Lower leg skin (tissue), 4 donors: ENCODE results near the gene ZFHX3. TPM values are rescaled to one million over a fixed set of nuclear protein-coding genes. Genes with fewer than 3 reads are reported as not detected.

Experiments
- DNase-seq, 2 donors: peaks; one replicate each; pipeline ENCODE4 v3.0.0-alpha.2; 2019; ENCODE audit warnings: low spot score in 2 of 2
- H3K4me3 ChIP-seq: fragments of 200-600 bp; sonication (generic); 2 replicates; pipeline ENCODE4 v1.5.1; 2017; ENCODE audit warnings: mild to moderate bottlenecking, low read depth; ENCODE audit not compliant: poor library complexity, severe bottlenecking
- POLR2A ChIP-seq, 2 donors: fragments of 450-650 bp; IDR thresholded peaks; one replicate each; pipeline ENCODE4 v1.6.1; 2016 to 2017; ENCODE audit warnings: antibody characterized with exemption in 2 of 2, mild to moderate bottlenecking in 1 of 2, moderate library complexity in 1 of 2
- WGBS, 2 donors: methylation state at CpG; one replicate each; pipeline ENCODE4 v1.1.5; 2018; 5-methylcytosine and 5-hydroxymethylcytosine counted together
- intact Hi-C: fragments of 100-400 bp; cut with DNase I; formaldehyde crosslinking; loops from one replicate; pipeline ENCODE4 v1.15.0; 2023; ENCODE audit warnings: low total_unique reads
- total RNA-seq, 4 donors: library from RNA; depleted of rRNA; stranded (reverse); fragments of >200 nt; gene quantifications; one replicate each; pipeline ENCODE4 v1.1.0, GENCODE V29; 2016
- TF ChIP-seq, protein P1 (sequence below), 3 donors: fragments of 450-650 bp; IDR thresholded peaks; one replicate each; pipeline ENCODE4 v1.5.1; 2016; ENCODE audit warnings: antibody characterized with exemption in 3 of 3, mild to moderate bottlenecking in 3 of 3, moderate library complexity in 2 of 3

ZFHX3 gene
- total RNA-seq, 4 donors from 2014 or later: 3.4 to 14.9 (median 10.0) TPM

DNA sequence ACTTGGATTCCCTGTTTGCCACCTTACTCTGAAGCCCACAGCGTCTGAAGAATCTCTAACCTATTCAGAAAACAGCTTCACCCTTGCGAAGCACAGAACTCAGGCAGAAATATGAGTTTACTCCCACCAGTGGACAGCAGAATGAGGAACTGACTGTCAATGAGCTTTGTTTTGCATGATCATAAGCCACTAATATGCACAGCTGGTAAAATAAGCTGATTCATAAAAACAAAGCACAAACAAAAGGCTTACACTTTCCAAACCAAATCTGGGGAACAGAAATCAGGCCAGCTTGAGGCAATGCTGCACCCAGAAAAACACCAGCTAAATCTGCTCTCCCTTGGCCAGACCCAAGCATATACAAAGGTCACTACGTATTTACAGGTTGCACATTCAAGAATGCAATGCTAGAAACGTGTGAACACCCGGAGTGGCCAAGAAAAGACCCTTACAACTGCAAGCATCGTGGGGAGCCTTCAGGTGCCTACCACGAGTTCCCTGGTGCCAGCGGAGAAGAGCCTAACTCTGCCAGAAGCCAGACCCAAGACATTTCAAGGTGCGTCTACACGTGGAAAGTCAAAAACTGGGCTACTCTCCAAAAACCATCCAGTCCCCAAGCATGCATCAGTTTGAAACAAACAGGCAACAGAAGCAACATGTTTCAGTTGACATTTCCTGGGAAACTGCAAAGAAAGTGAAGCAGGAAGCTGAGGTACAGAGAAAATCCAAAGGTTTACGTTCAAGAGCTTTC is 207.1 kb downstream of the ZFHX3 start:
- intact Hi-C loops: loop anchor here (10.0 kb wide), 1 partner anchor 194 kb away; no protein-coding TSS in a partner anchor
- H3K4me3 ChIP-seq: no peak overlapping the region
- DNase-seq: peak in 1 of 2 donors; percentile 60
- TF ChIP-seq, protein P1, sequence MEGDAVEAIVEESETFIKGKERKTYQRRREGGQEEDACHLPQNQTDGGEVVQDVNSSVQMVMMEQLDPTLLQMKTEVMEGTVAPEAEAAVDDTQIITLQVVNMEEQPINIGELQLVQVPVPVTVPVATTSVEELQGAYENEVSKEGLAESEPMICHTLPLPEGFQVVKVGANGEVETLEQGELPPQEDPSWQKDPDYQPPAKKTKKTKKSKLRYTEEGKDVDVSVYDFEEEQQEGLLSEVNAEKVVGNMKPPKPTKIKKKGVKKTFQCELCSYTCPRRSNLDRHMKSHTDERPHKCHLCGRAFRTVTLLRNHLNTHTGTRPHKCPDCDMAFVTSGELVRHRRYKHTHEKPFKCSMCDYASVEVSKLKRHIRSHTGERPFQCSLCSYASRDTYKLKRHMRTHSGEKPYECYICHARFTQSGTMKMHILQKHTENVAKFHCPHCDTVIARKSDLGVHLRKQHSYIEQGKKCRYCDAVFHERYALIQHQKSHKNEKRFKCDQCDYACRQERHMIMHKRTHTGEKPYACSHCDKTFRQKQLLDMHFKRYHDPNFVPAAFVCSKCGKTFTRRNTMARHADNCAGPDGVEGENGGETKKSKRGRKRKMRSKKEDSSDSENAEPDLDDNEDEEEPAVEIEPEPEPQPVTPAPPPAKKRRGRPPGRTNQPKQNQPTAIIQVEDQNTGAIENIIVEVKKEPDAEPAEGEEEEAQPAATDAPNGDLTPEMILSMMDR (IDR thresholded peaks at IDR 0.05): no peak
- no peak for TF ChIP-seq POLR2A (IDR thresholded peaks at IDR 0.05)
- WGBS, 2 donors: 80 to 84% methylated on average over 11 of the region's 11 CpGs

DNA sequence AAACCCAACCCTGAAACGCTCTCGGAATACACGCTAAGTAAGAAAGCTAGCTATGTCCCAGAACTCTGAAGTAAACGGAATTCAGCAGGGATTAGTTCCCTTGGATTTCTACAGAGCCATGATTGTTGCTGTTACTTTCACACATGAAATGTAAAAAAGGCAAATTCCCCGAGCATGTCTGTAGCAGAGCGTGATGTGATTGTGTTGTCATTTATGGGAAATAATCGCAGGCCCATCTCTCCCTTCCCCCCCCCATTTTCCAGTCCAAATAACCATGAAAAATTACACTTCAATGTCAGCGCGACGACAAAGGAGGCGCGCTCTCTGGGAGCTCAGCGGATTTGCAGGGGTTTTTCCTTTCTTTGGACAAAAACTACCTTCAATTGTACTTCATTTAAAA is 209.0 kb downstream of the ZFHX3 start:
- H3K4me3 ChIP-seq: no peak overlapping the region
- intact Hi-C loops: loop anchor here (10.0 kb wide), 1 partner anchor 356 kb away; no protein-coding TSS in a partner anchor
- 96 to 98% methylated on average over 13 of the region's 13 CpGs for WGBS, 2 donors
- TF ChIP-seq, protein P1 (IDR thresholded peaks at IDR 0.05): no peak
- TF ChIP-seq POLR2A (IDR thresholded peaks at IDR 0.05): no peak
- DNase-seq: no peak

DNA sequence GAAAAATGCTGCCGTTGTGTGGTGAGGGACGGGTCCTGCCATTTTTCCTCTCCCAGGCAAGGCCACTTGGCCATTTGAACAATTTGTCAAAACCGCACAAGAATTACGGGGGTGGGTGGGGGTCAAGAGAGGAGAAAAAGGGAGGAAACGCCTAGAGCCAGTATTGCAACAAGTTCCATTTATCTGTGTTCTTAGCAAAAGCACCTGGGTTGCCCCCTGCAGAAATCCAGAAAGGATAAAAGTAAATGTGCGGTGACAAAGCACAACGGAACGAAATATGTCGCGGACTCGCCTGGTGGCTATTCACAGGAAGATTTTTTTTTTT is 209.4 kb downstream of the ZFHX3 start:
- 96 to 97% methylated on average over 11 of the region's 11 CpGs for WGBS, 2 donors
- intact Hi-C loops: loop anchor here (10.0 kb wide), 1 partner anchor 356 kb away; no protein-coding TSS in a partner anchor
- DNase-seq: no peak
- TF ChIP-seq, protein P1 (IDR thresholded peaks at IDR 0.05): no peak
- TF ChIP-seq POLR2A (IDR thresholded peaks at IDR 0.05): no peak
- H3K4me3 ChIP-seq: no peak overlapping the region

DNA sequence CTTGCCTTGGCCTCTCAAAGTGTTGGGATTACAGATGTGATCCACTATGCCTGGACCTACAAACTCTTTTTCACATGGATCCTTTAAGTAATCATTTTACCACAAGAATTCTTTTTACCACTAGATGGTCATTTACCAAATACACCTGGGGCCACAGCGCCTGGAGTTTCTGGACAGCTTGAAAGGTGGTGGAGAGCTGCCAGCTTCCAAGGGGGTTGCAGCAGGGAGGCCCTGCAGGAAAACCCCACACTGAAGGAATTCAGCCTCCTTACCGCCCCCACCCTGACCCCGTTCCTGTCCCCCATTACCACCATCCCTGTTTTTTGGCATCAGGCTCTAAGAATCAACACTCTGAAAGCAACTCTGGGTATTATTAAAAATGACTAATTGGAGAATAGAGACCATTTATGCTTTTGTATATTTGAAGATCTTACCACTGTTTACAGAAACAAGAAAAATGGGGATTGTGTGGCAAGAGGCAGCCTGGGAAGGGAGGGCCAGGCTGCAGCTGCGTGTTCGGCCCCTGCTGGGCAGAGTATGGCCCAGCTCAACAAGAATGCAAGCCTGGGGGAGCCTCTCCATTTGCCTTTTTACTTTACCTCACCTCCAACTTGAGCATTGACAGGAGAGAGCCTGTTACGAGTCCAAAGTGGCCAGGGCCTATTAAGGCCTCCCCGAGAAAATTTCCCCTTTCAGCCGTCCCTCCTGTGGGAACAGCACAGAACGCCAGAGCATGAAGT is 209.9 kb downstream of the ZFHX3 start:
- intact Hi-C loops: loop anchor here (10.0 kb wide), 1 partner anchor 357 kb away; no protein-coding TSS in a partner anchor
- DNase-seq: peak in 1 of 2 donors; percentile 56
- WGBS, 2 donors: 94 to 95% methylated on average over 9 of the region's 9 CpGs
- no peak overlapping the region for H3K4me3 ChIP-seq
- no peak for TF ChIP-seq POLR2A (IDR thresholded peaks at IDR 0.05)
- TF ChIP-seq, protein P1 (IDR thresholded peaks at IDR 0.05): no peak

DNA sequence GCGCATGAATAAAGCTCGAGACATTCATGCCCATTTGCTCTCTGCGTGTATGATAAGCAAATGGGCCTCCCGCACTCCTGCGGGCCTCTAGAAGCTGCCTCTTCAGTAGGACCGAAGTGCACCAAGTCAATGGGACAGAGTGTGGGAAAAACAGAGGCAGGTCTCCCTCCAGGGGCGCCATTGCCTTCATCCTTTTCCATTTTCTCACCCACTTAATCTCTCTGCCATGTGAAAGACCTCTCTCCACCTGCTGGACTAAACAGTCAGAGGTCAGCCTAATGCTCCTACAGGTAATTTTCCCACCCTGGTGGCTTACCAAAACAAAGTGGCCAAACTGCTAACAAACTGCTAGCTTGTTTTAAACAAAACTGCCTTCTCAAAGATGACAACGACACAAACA is 210.9 kb downstream of the ZFHX3 start:
- no peak for DNase-seq
- TF ChIP-seq, protein P1 (IDR thresholded peaks at IDR 0.05): no peak
- TF ChIP-seq POLR2A (IDR thresholded peaks at IDR 0.05): no peak
- H3K4me3 ChIP-seq: no peak overlapping the region
- 96 to 97% methylated on average over 8 of the region's 8 CpGs for WGBS, 2 donors
- intact Hi-C loops: loop anchor here (10.0 kb wide), 1 partner anchor 358 kb away; no protein-coding TSS in a partner anchor
